DND-41 (cell line): ENCODE measurements around the gene NUDT3.
"Not testable (repeated sequence)": the region's sequence is repeated elsewhere in the genome, so short reads cannot be mapped to it uniquely, and the experiment has no call there.

ENCODE experiments used
- EZH2 ChIP-seq: IDR thresholded peaks from 3 replicates; pipeline ENCODE4 v1.6.1; 2012; ENCODE audit warnings: borderline replicate concordance, low read depth, mild to moderate bottlenecking, moderate library complexity, low read length, inconsistent platforms; ENCODE audit not compliant: severe bottlenecking
- TF ChIP-seq, protein P1 (sequence below): IDR thresholded peaks from 2 replicates; pipeline ENCODE4 v1.5.1; 2012; ENCODE audit warnings: borderline replicate concordance, low read length, moderate library complexity, mild to moderate bottlenecking; ENCODE audit not compliant: poor library complexity, severe bottlenecking; ENCODE audit errors: extremely low read depth

- TF ChIP-seq, protein P1, sequence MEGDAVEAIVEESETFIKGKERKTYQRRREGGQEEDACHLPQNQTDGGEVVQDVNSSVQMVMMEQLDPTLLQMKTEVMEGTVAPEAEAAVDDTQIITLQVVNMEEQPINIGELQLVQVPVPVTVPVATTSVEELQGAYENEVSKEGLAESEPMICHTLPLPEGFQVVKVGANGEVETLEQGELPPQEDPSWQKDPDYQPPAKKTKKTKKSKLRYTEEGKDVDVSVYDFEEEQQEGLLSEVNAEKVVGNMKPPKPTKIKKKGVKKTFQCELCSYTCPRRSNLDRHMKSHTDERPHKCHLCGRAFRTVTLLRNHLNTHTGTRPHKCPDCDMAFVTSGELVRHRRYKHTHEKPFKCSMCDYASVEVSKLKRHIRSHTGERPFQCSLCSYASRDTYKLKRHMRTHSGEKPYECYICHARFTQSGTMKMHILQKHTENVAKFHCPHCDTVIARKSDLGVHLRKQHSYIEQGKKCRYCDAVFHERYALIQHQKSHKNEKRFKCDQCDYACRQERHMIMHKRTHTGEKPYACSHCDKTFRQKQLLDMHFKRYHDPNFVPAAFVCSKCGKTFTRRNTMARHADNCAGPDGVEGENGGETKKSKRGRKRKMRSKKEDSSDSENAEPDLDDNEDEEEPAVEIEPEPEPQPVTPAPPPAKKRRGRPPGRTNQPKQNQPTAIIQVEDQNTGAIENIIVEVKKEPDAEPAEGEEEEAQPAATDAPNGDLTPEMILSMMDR, result not testable (repeated sequence)
- TF ChIP-seq EZH2, result not testable (repeated sequence)
These were observed 62.7 kb downstream of the NUDT3 start for GRCh38 chr6:34329814-34330213.
